ENCODE results near the gene RPP25L.

DNA sequence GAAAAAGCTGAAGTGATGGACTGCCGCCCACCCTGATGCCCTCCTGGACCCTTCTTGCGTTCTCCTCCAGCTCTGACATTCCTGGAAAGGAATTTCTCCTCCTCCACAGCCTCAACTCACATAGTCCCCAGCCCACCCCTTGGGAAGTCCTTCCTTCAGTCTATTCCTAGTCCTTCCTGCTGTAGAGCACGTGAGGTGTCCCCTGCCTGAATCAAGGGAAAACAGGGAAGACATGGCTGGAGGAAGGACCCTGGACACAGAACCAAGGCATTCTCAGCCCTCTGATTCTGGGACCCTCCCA lies 13.2 kb upstream of the RPP25L start:
- TF ChIP-seq, protein P1, sequence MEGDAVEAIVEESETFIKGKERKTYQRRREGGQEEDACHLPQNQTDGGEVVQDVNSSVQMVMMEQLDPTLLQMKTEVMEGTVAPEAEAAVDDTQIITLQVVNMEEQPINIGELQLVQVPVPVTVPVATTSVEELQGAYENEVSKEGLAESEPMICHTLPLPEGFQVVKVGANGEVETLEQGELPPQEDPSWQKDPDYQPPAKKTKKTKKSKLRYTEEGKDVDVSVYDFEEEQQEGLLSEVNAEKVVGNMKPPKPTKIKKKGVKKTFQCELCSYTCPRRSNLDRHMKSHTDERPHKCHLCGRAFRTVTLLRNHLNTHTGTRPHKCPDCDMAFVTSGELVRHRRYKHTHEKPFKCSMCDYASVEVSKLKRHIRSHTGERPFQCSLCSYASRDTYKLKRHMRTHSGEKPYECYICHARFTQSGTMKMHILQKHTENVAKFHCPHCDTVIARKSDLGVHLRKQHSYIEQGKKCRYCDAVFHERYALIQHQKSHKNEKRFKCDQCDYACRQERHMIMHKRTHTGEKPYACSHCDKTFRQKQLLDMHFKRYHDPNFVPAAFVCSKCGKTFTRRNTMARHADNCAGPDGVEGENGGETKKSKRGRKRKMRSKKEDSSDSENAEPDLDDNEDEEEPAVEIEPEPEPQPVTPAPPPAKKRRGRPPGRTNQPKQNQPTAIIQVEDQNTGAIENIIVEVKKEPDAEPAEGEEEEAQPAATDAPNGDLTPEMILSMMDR (IDR thresholded peaks at IDR 0.05; ENCODE audit: insufficient read depth, low read length): no peak
- TF ChIP-seq, protein P2, sequence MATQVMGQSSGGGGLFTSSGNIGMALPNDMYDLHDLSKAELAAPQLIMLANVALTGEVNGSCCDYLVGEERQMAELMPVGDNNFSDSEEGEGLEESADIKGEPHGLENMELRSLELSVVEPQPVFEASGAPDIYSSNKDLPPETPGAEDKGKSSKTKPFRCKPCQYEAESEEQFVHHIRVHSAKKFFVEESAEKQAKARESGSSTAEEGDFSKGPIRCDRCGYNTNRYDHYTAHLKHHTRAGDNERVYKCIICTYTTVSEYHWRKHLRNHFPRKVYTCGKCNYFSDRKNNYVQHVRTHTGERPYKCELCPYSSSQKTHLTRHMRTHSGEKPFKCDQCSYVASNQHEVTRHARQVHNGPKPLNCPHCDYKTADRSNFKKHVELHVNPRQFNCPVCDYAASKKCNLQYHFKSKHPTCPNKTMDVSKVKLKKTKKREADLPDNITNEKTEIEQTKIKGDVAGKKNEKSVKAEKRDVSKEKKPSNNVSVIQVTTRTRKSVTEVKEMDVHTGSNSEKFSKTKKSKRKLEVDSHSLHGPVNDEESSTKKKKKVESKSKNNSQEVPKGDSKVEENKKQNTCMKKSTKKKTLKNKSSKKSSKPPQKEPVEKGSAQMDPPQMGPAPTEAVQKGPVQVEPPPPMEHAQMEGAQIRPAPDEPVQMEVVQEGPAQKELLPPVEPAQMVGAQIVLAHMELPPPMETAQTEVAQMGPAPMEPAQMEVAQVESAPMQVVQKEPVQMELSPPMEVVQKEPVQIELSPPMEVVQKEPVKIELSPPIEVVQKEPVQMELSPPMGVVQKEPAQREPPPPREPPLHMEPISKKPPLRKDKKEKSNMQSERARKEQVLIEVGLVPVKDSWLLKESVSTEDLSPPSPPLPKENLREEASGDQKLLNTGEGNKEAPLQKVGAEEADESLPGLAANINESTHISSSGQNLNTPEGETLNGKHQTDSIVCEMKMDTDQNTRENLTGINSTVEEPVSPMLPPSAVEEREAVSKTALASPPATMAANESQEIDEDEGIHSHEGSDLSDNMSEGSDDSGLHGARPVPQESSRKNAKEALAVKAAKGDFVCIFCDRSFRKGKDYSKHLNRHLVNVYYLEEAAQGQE (IDR thresholded peaks at IDR 0.05; ENCODE audit: insufficient replicate concordance, low read depth): no peak
- TF ChIP-seq GABPA (IDR thresholded peaks at IDR 0.05; ENCODE audit: low read depth) (no peak), POLR2AphosphoS5 (IDR thresholded peaks at IDR 0.05; ENCODE audit: low read depth) (no peak)
